ENCODE measurements around the gene ARMC5.

ARMC5 gene

GRCh38 chr16:31507617-31507928 is 48.3 kb downstream of the ARMC5 start:
- H3K27ac ChIP-seq, result peak overlapping the region; percentile 89
- no peak for TF ChIP-seq ZFX (IDR thresholded peaks at IDR 0.05)
- TF ChIP-seq CTCF (conservative IDR thresholded peaks at IDR 0.05), result no peak

- peak within 1 kb of the TSS; percentile 89 for H3K27ac ChIP-seq
- peak; percentile 95 for TF ChIP-seq ZFX (IDR thresholded peaks at IDR 0.05)
- TF ChIP-seq CTCF (conservative IDR thresholded peaks at IDR 0.05), result no peak
Observed at GRCh38 chr16:31507929-31508705, 48.8 kb downstream of the ARMC5 start, which contains the start of gene RUSF1. TSS of gene RUSF1 (minus strand) at chr16:31508391. CDS start at chr16:31508373, 18 bp downstream.

- H3K27ac ChIP-seq, result peak overlapping the region; percentile 89
- TF ChIP-seq CTCF (conservative IDR thresholded peaks at IDR 0.05) (no peak), ZFX (IDR thresholded peaks at IDR 0.05) (peak; percentile 49)
Observed at GRCh38 chr16:31508706-31509195, 49.5 kb downstream of the ARMC5 start.

GRCh38 chr16:31513126-31513525 is 53.8 kb downstream of the ARMC5 start:
- no peak for TF ChIP-seq ZFX (IDR thresholded peaks at IDR 0.05)
- TF ChIP-seq CTCF (conservative IDR thresholded peaks at IDR 0.05), result no peak
- H3K27ac ChIP-seq, result no peak overlapping the region

GRCh38 chr16:31513884-31514283 is 54.6 kb downstream of the ARMC5 start:
- TF ChIP-seq ZFX (IDR thresholded peaks at IDR 0.05), result no peak
- TF ChIP-seq CTCF (conservative IDR thresholded peaks at IDR 0.05), result no peak
- H3K27ac ChIP-seq, result no peak overlapping the region
